Astrocyte of the hippocampus (primary cell): Measurements from ENCODE around the gene DUS1L.

ENCODE experiments used
- DNase-seq: peaks from one replicate; pipeline ENCODE4 v3.0.0; 2011; ENCODE audit warnings: low read depth, low spot score

The DUS1L gene

DNA sequence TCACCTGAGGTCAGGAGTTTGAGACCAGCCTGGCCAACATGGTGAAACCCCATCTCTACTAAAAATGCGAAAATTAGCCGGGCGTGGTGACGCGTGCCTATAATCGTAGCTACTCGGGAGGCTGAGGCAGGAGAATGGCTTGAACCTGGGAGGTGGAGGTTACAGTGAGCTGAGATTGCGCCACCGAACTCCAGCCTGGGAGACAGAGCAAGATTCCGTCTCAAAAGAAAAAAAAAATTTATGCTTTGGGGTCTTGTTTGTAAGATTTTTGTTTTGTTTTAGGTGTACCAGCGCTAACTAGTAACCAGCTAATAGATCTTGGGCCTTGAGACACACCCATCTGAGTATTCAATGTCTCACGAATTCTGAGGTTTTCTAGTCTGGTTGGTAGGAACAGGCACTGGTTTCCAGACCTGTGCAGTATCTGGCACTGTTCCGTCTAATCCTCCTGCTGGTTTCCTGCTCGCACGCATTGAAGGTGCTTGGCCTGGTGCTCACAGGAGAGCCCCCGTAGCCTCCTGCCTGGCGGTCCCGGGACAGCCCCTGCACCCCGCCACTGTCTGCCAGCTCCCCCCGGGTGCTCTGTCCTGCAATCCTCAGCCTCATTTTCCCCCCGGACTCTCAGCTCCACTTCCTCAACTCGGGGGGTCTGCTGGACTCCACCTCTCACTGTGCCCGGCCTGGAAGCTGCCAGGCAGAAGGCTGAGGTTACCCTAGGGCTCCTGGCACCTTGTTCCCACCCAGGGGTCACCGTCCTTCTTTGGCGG lies 10.6 kb upstream of the DUS1L start:
- DNase-seq, result no peak

DNA sequence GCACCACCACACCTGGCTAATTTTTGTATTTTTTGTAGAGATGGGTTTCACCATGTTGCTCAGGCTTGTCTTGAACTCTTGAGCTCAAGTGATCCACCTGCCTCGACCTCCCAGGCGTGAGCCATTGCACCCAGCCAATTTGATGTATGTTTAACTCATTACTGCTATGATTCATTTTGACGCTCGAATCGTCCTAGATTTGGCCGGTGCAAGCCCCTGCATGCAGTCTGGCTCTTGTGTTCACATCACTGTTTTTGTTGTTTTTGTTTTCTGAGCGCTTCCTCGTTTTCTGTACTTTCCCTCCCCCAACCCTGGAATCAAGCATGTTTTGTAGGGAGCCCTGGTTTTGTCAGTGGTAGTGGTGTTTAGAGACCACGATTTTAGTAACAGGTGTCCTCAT lies 7.8 kb upstream of the DUS1L start:
- no peak for DNase-seq

DNA sequence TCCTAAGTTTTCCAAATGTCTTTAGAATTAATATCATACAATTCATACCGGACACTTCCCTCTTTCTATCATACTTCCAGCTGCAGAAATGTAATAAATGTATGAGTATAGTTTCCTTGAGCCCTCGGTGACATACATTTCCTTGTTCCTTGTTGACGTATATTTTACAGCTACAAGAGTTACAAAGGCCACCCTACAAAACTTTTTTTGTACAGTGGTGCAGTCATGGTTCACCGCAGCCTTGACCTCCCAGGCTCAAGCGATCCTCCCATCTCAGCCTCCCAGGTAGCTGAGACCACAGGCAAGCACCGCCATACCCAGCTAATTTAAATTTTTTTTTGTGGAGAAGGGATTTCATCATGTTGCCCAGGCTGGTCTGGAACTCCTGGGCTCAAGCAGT lies 7.2 kb upstream of the DUS1L start:
- DNase-seq, result no peak

DNA sequence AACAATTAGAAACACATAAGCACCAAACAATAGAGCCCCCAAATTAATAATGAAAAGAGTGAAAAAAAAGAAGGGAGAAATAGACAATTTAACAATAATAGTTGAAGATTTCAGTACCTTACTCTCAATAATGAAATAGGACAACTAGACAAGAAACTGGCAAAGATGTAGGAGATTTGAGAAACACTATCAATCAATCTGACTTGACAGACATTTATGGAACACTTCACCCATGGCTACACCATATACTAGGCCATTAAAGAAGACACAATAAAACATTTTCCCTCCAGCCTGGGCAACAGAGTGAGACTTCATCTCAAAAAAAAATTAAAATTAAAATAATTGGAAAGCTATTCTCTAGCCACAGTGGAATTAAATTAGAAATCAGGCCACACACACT lies 5.0 kb upstream of the DUS1L start:
- DNase-seq, result no peak

DNA sequence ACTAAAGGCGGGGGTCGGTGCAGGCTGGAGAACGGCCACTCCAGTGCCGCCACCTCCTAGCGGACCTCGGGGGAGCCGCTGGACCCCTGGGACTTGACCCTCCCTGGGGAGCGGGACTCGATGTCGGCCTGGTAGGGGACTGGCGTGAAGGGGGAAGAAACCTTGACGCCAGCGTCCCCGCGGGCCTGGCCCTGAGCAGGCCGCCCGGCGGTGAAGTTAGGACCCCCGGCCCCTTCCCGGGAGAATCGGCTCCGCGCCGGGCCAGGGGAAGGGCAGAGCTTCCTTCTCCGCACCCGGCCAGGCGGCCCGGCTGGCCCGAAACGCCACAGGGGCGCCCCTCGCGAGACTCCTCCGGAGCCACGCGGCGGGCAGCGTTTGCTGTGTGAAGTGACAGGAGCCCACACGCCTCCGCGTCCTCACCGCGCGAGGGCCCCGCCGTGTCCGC lies 389 bp downstream of the DUS1L start:
- peak; percentile 67 for DNase-seq

DNA sequence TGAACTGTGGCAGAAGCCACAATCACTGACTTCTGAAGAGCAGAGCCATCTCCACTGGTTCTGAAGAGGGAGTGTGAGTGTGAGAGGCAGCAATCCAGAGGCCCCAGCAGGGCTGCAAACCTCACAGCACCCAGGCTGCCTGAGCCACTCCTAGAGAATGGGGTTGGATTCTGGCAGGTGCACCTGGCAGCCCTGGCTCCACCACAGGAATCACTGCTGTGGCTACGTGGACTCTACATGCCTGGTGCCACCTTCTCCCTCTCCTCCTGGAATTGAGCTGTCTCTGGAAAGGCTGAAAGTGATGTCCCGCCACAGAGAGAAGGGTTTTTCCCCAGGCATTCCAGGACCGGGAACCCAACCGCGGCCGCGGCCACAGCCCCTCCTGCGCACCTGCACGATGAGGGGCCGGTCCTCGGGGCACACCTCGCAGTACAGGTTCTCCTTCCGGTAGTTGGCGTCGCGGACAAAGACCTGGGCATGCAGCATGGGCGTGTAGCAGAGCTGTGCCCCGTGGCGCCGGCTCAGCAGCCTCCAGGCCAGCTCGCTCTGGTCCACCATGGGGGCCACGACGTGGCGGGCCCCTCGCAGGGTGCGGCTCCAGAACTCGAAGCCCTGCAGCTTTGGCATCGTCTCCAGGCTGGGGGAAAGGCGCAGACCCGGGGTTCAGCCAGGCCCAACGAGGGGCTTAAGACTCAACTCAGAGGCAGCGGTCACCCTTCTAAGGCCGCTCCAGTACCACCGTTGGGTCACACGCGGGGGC lies 991 bp downstream of the DUS1L start:
- DNase-seq, result peak; percentile 18

DNA sequence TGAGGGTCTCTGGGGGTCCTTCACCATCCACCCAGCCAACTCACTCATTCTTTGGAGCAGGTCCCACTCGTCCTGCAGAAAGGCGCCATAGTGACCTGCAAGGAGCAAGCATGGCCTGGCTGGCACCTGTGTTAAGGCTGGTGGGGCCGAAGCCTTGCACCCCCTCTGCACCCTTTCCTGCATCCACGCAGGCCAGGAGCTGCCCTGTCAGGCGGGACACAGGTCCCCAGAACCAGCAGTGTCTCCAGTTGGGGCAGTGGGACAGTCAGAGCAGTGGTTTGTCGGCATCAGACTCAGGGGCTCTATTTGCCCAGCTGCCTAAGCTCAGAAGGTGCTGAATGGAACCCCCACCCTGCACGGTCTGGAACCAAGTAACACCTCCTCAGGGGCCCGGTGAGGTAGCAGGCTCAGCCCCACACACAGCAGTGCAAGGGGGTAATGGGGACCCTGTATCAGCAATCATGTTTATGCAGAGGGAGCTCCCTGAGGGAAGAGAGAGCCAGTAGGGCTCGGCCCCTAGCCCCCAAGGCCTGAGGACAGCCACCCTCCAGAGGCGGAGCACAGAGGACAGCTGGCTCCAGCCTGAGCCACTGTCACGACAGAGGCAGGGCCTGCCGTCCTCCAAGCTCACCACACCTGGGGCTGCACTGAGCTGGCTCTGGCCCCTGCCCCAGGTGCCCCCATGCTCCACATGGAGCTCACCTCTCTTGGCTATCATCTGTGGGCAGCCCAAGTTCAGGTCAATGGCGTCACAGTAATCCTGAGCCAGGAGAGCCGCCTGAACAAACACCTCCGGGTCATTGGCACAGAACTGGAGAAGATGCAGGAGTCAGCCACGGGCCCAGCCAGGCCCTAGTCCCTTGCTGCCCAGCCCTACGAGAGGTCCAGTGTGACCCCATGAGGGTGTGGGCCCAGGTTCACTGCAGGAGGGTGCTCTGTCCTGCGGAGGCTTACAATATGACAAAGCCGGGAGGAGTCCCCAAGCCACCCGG lies 1.9 kb downstream of the DUS1L start:
- no peak for DNase-seq

DNA sequence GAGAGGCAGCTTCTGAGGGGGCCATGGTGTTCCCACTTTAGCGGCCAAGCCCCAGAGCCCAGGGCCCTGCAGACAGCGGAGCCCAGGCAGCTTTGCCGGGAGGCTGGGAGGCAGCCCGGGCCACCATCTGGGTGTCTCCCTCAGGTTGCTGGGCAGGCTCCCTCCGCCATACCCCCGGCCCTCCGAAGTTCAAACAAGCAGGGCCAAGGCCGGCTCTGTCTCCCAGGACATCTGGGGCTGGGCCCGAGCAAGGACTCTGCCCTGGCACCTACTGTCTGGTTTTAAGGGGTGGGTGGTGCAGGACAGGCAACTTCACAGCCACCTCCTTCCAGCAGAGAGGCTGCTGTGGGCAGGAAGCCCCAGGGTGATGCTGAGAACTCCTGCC lies 2.6 kb downstream of the DUS1L start:
- no peak for DNase-seq

DNA sequence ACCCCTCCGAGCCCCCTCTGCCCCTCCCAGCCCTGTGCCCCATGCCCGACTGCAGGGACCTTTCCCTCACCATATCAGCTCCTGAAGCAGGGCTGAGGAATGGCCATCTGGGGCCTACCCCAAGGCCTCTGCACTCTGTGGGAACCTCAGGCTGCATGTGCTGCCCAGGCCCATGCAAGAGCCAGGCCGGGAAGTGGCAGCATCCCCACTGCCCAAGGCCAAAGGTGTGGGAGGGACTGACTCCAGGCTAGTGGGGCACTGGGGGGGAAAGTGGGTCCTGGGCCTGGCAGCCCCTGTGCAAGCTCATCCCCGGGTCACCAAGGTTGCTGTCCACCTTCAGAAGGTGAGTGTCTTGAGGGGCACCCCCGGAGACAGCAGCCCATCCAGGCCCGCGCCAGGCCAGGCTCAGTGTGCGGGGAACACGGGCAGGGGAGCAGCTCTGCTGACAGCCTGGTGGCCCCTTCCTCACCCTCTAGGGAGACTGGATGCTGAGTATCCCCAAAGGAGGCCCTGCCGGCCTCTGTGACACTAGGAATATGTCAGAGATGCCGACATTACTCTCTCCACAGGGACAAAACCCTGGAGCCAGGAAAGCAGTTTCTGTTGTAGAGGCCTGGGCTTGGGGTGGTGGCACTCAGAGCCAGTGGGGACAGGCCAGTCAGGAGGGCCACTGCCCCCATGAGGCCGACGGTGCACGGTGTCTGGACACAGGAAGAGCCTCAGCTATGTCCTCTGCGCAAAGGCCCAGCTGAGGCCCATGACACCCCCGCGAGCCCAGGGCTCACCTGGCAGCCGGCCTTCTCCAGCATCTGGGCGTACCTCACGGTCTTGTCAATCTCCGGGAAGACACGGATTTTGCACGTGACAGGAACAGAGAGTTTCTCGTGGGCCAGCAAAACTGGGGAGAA lies 3.3 kb downstream of the DUS1L start:
- DNase-seq, result no peak

DNA sequence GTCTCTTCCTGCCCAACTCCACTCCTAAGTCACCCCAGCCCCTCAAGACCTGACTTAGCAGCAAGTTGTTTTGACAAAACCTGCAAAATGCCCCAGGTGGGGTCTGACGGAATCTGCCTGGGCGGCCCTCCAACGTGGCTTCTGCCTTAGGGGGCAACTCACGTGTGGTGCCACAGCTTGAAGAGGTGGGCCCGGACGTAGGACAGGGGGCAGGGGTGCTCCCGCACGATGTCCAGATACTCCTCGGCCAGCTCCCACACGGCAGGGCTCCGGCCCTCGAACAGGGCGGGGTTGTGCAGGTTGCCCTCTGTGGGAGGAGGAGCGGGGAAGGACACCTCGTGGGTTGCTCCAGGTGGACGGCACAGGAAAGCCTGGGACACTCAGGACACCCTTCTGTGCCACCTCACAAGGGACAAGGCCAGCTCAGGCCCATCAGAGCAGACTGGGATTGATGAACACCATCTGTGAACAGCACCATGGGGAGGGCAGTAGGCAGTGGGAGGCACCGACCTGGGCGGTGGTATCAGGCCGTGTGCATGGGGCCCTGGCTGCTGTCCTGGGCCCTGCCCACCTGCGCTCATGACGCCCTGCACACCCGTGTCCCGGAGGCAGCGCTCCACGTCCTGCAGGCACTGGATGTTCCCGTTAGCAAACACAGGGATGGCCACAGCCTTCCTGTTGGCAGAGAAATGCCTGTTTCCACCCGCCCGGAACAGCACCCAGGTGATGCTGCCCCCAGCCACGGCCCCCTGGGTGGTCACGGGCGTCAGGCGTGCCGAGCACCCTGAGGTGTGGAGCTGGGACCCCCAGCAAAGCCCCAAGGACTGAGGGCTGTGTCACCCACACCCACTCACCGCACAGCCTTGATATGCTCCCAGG lies 4.3 kb downstream of the DUS1L start:
- DNase-seq, result no peak

DNA sequence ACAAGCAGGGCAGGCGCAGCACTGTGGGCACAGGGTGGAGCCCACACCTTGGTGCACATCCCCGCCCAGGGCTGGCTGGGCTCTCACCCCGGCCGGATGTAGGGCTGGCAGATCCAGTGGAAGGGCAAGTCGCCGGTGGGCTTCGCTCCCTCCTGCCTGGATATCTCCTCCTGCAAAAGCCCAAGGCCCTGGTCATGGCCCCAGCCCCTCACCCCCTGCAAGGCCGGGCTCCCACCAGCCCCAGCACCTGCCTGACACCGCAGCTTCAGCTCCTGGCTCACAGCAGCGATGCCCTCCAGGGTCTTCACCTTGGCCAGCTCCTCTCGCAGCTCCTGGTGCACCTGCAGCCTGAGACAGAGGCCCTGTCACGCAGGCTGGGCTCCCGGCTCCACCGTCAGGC lies 5.0 kb downstream of the DUS1L start:
- DNase-seq, result no peak

DNA sequence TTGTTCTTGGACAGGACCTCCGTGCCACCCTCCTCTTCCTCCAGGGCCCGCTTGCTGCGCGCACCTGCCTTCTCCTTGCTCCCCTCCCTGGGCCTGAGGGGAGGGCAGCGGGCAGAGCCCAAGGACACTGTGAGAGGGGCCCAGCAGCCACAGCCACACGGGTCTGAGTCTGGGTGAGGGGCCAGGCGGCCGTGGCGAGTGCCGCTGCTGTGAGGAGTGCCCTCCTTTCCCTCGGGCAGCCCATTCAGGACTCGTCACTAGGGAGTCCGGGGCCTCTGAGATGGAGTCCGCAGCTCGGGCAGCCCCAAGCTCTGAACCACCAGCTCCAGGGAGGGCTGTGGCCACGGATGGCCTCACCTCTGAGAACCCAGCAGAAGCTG lies 5.6 kb downstream of the DUS1L start:
- DNase-seq, result no peak

DNA sequence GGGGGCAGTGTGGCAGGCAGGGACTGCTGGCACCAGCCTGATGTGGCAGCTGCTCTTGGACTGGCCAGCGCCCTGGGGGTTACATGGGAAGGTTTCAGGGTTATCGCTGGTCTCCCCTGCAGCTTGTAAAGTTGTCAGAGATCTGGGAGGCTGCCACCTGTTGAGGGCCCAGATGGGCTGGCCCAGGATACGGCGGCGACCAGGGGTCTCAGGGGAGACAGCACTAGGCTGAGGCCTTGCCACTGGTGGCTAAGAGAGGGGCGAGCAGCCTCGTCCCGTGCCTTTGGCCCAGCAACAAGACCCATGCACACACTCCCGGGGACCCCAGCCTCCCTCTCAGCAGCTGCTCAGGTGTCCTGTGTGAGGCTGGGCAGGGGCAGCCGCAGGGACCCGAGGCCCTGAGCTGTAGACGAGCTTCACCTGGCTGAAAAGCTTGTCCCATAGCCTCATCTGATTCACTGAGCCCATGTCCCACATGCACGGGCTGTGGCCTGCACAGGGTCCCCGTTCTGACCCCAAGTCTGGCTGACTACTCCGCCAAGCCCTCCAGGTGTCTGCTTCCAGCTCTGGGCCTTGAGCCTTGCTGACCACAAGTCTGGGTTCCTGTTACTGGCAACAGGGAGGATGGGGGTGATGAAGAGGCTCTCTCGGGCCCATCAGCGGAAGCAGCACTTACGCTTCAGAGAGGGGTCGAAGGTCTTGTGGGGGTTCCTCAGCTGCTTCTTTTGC lies 6.2 kb downstream of the DUS1L start:
- no peak for DNase-seq

DNA sequence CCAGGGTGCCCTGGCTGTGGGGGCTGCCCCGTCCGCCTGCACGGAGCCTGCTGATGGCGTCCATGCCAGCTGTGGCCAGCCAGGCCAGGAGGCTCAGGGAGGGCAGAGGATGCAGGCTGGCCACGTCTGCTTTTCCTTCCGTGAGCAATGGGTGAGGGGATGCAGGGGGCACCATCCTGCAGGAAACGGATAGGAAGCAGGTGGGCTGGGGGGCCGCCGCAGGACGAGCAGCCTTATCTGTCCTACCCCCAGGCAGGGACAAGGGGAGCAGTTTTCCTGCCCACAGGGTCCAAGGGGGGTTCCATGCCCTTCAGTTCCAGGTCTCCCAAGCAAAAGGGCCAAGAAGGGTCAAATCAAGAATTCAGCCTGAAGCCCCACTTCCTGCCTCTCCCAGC lies 6.8 kb downstream of the DUS1L start:
- DNase-seq, result no peak

DNA sequence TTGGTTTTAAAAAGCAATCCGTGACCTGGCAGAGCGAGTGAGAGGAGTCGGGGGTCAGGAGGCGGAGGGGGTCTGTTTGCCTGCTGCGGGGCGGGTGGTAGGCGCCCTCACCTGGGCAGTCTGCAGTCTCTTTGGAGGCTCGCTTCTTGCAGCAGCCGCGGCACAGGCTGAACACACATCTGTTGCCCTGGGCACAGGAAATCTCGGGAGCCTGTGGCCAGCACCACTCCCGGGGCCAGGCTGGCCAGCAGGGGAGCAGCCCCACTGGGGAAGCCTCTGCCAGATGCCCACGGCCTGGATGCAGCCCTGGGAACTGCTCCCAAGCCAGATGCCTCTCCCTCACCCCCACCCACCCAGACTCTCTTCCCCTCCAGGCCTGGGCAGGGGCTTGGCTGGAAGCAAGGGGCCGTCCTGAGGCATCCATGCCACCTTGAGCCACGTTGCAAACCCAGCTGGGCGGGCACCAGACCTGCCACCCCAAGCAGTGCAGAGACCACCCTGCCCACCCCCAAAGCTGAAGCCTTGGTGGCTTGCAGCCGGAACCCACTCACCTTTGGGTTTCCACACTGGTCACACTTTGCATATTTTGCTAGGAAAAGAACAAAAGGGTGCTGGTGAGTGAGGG lies 7.3 kb downstream of the DUS1L start:
- DNase-seq, result no peak

DNA sequence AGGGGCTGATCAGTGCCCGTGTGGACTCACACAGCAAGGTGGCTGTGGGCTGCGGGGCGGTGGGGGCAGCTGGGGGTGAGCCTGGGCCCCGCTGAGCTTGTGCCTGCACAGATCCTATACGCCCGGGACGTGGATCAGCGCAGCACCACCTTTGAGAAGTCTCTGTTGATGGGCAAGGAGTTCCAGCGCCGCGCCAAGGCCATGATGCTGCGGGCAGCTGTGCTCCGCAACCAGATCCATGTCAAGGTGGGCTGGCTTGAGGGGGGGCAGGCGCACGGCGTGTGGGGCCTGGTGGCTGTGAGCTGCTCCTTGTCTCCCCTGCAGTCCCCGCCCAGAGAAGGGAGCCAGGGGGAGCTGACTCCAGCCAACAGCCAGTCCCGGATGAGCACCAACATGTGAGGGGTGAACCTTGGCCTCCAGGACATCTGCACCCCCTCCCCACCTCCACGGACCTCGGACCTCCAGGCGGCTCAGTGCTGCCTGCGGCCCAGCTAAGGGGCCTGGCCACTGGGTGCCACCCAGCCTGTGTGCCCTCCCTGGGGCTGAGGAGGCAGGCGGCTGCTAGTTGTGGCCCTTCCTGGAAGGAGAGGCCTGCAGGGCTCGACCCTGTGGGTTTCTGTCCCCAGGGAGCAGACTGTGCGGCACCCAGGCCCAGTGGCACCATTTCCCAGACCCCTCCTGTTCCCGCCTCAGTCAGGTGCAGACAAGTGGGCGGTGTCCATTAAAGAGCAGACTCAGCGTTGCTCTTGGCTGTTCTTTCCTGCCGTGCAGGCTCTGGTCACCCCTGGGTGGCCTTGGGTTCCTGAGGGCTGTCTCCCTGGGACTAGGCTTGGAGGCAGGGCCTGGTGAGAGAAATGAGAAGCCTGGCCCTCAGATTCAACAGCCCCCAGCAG lies 8.6 kb downstream of the DUS1L start:
- no peak for DNase-seq

DNA sequence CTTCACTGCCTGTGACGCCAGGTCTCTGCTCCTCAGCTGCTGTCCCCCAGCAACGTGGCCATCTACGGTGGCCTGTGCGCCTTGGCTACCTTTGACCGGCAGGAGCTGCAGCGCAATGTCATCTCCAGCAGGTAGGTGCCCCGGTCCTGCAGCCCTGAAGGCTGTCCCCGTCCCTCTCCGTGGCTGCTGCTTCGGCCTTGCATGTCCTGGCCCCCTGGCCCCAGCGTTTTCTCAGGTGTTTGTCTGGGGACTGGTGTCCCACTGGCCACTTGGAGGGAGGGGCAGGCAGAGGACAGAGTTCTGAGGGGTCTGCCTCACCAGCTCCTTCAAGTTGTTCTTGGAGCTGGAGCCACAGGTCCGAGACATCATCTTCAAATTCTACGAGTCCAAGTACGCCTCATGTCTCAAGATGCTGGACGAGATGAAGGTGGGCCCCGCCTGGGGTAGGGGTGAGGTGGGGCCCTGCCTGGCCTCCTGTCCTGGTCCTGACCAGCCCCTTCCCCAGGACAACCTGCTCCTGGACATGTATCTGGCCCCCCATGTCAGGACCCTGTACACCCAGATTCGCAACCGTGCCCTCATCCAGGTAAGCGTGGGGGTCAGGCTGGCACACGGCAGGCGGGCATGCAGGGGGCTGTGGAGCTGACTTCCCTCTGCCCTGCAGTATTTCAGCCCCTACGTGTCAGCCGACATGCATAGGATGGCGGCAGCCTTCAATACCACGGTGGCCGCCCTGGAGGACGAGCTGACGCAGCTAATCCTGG lies 9.5 kb downstream of the DUS1L start:
- DNase-seq, result no peak
